A549 (cell line): Measurements from ENCODE around the gene RANBP17. TPM values are rescaled to one million over a fixed set of nuclear protein-coding genes. Genes with fewer than 3 reads are reported as not detected.

Experiments
- ATAC-seq, 2 experiments: fragments of 200-7000 bp in 1 of 2; fragments of >200 bp in 1 of 2; cut with Nextera tagmentation in 1 of 2; cut with Tn5 transposase in 1 of 2; 3 replicates each; pipeline versions ENCODE4 v1.8.0 to v1.9.1; 2018 to 2020; ENCODE audit warnings: mild to moderate bottlenecking in 1 of 2, moderate library complexity in 1 of 2
- CTCF ChIA-PET: fragments of 300-600 bp; sonication (Branson Sonifier 250); formaldehyde crosslinking; extraction: SDS; loops from one replicate; lab custom pipeline; 2021; ENCODE audit warnings: antibody characterized with exemption, inconsistent platforms; lab: Yijun Ruan, JAX
- POLR2A ChIA-PET: fragments of 350-600 bp; formaldehyde crosslinking; extraction: SDS; loops from one replicate; lab custom pipeline; 2021; ENCODE audit warnings: antibody characterized with exemption, inconsistent platforms; lab: Yijun Ruan, JAX
- DNase-seq, 2 experiments: peaks; one replicate each; pipeline versions ENCODE4 v3.0.0 to v3.0.0-alpha.2; 2011 to 2016; ENCODE audit warnings: low read depth in 1 of 2, low spot score in 1 of 2
- FAIRE-seq: peaks from 2 replicates; lab custom pipeline; 2011; peaks lifted over from hg19 to GRCh38; lab: Jason Lieb, UNC
- H3K27ac ChIP-seq, 2 experiments: fragments of >200 bp; sonication (Bioruptor Twin); formaldehyde crosslinking; 3 replicates each; pipeline ENCODE4 v1.5.1; 2016 to 2017
- H3K4me1 ChIP-seq: fragments of >200 bp; sonication (Bioruptor Twin); formaldehyde crosslinking; 3 replicates; pipeline ENCODE4 v1.6.1; 2016
- H3K4me2 ChIP-seq: fragments of >200 bp; sonication (Bioruptor Twin); formaldehyde crosslinking; 3 replicates; pipeline ENCODE4 v1.6.1; 2016
- H3K4me3 ChIP-seq: fragments of >200 bp; sonication (Bioruptor Twin); formaldehyde crosslinking; 3 replicates; pipeline ENCODE4 v1.5.1; 2016
- H3K9me3 ChIP-seq: fragments of >200 bp; sonication (Bioruptor Twin); formaldehyde crosslinking; 3 replicates; pipeline ENCODE4 v1.6.1; 2016
- BCL3 ChIP-seq: fragments of >200 bp; sonication (Bioruptor Twin); formaldehyde crosslinking; IDR thresholded peaks from 3 replicates; pipeline ENCODE4 v1.6.1; 2016
- CBX2 ChIP-seq: fragments of 200-600 bp; sonication (generic); IDR thresholded peaks from 2 replicates; pipeline ENCODE4 v1.6.1; 2016; ENCODE audit warnings: low read depth, mild to moderate bottlenecking, borderline replicate concordance
- CBX8 ChIP-seq: fragments of 200-600 bp; sonication (generic); IDR thresholded peaks from 2 replicates; pipeline ENCODE4 v1.6.1; 2016
- CHD2 ChIP-seq: fragments of 150-350 bp; IDR thresholded peaks from 2 replicates; pipeline ENCODE4 v1.6.1; 2014; ENCODE audit warnings: low read length; ENCODE audit not compliant: partially characterized antibody
- CTCF ChIP-seq: fragments of >200 bp; sonication (Bioruptor Twin); formaldehyde crosslinking; IDR thresholded peaks from 3 replicates; pipeline ENCODE4 v1.5.1; 2016
- E2F6 ChIP-seq: IDR thresholded peaks from 2 replicates; pipeline ENCODE4 v1.6.1; 2012; ENCODE audit warnings: low read depth, borderline replicate concordance
- EHF ChIP-seq: fragments of 250-450 bp; sonication (Bioruptor Pico); IDR thresholded peaks from 2 replicates; pipeline ENCODE4 v1.5.0; 2020; ENCODE audit warnings: mild to moderate bottlenecking
- EHMT2 ChIP-seq: fragments of 200-600 bp; sonication (generic); IDR thresholded peaks from 2 replicates; pipeline ENCODE4 v1.6.1; 2016; ENCODE audit warnings: antibody characterized with exemption, low read depth, mild to moderate bottlenecking, moderate library complexity
- ESRRA ChIP-seq: fragments of 150-350 bp; IDR thresholded peaks from 2 replicates; pipeline ENCODE4 v1.6.1; 2014; ENCODE audit warnings: mild to moderate bottlenecking, low read length, borderline replicate concordance
- JUNB ChIP-seq: fragments of >200 bp; sonication (Bioruptor Twin); formaldehyde crosslinking; IDR thresholded peaks from 2 replicates; pipeline ENCODE4 v1.6.1; 2016
- MAX ChIP-seq: IDR thresholded peaks from 2 replicates; pipeline ENCODE4 v1.6.1; 2012
- NPAS2 ChIP-seq: fragments of 250-450 bp; sonication (Bioruptor Pico); IDR thresholded peaks from 2 replicates; pipeline ENCODE4 v1.8.0; 2022; ENCODE audit warnings: mild to moderate bottlenecking, moderate library complexity, borderline replicate concordance
- PBX3 ChIP-seq: IDR thresholded peaks from 2 replicates; pipeline ENCODE4 v1.6.1; 2012
- RAD21 ChIP-seq, 2 experiments: fragments of >200 bp in 1 of 2; sonication (Bioruptor Twin) in 1 of 2; formaldehyde crosslinking in 1 of 2; IDR thresholded peaks in 1 of 2; conservative IDR thresholded peaks in 1 of 2; 2 replicates in 1 of 2; 3 replicates in 1 of 2; pipeline ENCODE4 v1.6.1; 2012 to 2018; ENCODE audit warnings: inconsistent platforms in 1 of 2
- REST ChIP-seq: fragments of 200-600 bp; sonication (generic); IDR thresholded peaks from 2 replicates; pipeline ENCODE4 v1.6.1; 2016; ENCODE audit warnings: antibody characterized with exemption, mild to moderate bottlenecking, moderate library complexity
- SREBF2 ChIP-seq: fragments of 450-650 bp; IDR thresholded peaks from 2 replicates; pipeline ENCODE4 v1.6.1; 2014; ENCODE audit warnings: mild to moderate bottlenecking, moderate library complexity
- USF2 ChIP-seq: fragments of 450-650 bp; IDR thresholded peaks from 2 replicates; pipeline ENCODE4 v1.6.1; 2014; ENCODE audit warnings: antibody characterized with exemption
- ZC3H11A ChIP-seq: fragments of 450-650 bp; IDR thresholded peaks from 2 replicates; pipeline ENCODE4 v1.6.1; 2014; ENCODE audit warnings: antibody characterized with exemption, mild to moderate bottlenecking
- ZFP36 ChIP-seq: fragments of 450-650 bp; IDR thresholded peaks from 2 replicates; pipeline ENCODE4 v1.6.1; 2014; ENCODE audit warnings: borderline replicate concordance; ENCODE audit not compliant: partially characterized antibody
- ZNF302 ChIP-seq: fragments of 250-450 bp; sonication (Bioruptor Pico); IDR thresholded peaks from 2 replicates; pipeline ENCODE4 v1.9.0; 2021; ENCODE audit warnings: inconsistent platforms, mild to moderate bottlenecking, moderate library complexity
- WGBS: methylation state at CpG from one replicate; pipeline ENCODE4 v1.1.6; 2017; ENCODE audit errors: missing lambda C conversion rate; 5-methylcytosine and 5-hydroxymethylcytosine counted together
- polyA plus RNA-seq, 4 experiments: library from polyadenylated mRNA; depleted of rRNA in 3 of 4; stranded (reverse); fragments of >200 nt; fragmentation: RNase III in 1 of 4; extraction: RNeasy Plus Mini Kit Qiagen cat#74134 plus additional on column Dnase treatment in 1 of 4; gene quantifications; 2 replicates in 3 of 4; 3 replicates in 1 of 4; pipeline ENCODE4 v1.2.3, GENCODE V29; 2011 to 2017

RANBP17 gene
- polyA plus RNA-seq, 2 of the 4 experiments (the other 2 are of a cell fraction): 3.4 to 9.2 TPM

- Histone ChIP-seq H3K4me3 (no peak overlapping the region), H3K4me1 (peaks cover 21% of the 10 kb centered on the region; the same call in 2 of the 3 replicates), H3K4me2 (peak overlapping the region; percentile 25), H3K27ac (peak overlapping the region; percentile 57 to 70; a peak in 5 of 6 replicates), H3K9me3 (no peaks in the 10 kb centered on the region)
- no peak for FAIRE-seq
- ChIA-PET CTCF (interaction anchor here (1.0 kb wide), 1 partner anchor 67 kb away, joined by 4 read pairs; no protein-coding TSS in a partner anchor), POLR2A (no interaction called here)
- TF ChIP-seq REST (no peak), NPAS2 (CRISPR knock-in tag) (no peak), ZFP36 (no peak), SREBF2 (no peak), USF2 (no peak), EHMT2 (no peak), RAD21 (conservative IDR thresholded peaks at IDR 0.05 in 1 of 2, IDR thresholded peaks at IDR 0.05 in 1 of 2) (no peak), PBX3 (no peak), CHD2 (no peak), E2F6 (no peak), ZC3H11A (no peak), MAX (no peak), BCL3 (no peak), EHF (CRISPR knock-in tag) (no peak), ESRRA (no peak), JUNB (no peak), CBX2 (no peak), CTCF (no peak), CBX8 (no peak), ZNF302 (CRISPR knock-in tag) (no peak)
- ATAC-seq: no peak
- DNase-seq: no peak
- 91% methylated on average over 3 of the region's 3 CpGs for WGBS
Measured at GRCh38 chr5:171270136-171270535, 408.3 kb downstream of the RANBP17 start.
